AG09309 (cell line): ENCODE measurements around the gene NR2C2AP.

Source experiments
- DNase-seq: peaks from one replicate; pipeline ENCODE4 v3.0.0-alpha.2; 2010; ENCODE audit warnings: low read depth
- H3K4me3 ChIP-seq: 2 replicates; pipeline ENCODE4 v1.5.1; 2011; ENCODE audit warnings: mild to moderate bottlenecking, low read depth, low read length, moderate library complexity; ENCODE audit not compliant: control insufficient read depth
- TF ChIP-seq, protein P1 (sequence below): IDR thresholded peaks from 2 replicates; pipeline ENCODE4 v1.5.1; 2011; ENCODE audit warnings: mild to moderate bottlenecking, low read depth, low read length, inconsistent platforms; ENCODE audit not compliant: insufficient read depth, control insufficient read depth; ENCODE audit errors: missing control alignments

The NR2C2AP gene

DNA sequence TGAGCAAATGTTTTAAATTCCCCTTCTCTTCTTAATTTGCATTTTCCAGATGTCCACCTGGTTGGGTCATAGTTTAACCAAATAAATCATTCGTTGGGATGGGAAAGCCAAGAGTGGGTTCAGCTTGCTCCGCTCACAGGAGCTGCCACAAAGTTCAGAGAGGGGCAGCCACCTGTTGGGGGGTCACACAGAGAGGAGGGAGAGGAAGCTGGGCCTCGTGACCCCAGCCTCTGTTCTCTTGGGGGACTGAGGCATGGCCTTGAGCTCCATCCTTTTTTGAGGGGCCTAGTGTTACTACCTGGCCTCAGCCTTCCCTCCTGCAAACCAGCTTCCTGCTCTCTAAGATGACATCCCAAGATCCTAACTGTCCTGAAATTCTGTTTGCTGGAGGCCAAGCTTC is 35.6 kb downstream of the NR2C2AP start:
- DNase-seq, result no peak
- TF ChIP-seq, protein P1, sequence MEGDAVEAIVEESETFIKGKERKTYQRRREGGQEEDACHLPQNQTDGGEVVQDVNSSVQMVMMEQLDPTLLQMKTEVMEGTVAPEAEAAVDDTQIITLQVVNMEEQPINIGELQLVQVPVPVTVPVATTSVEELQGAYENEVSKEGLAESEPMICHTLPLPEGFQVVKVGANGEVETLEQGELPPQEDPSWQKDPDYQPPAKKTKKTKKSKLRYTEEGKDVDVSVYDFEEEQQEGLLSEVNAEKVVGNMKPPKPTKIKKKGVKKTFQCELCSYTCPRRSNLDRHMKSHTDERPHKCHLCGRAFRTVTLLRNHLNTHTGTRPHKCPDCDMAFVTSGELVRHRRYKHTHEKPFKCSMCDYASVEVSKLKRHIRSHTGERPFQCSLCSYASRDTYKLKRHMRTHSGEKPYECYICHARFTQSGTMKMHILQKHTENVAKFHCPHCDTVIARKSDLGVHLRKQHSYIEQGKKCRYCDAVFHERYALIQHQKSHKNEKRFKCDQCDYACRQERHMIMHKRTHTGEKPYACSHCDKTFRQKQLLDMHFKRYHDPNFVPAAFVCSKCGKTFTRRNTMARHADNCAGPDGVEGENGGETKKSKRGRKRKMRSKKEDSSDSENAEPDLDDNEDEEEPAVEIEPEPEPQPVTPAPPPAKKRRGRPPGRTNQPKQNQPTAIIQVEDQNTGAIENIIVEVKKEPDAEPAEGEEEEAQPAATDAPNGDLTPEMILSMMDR, result no peak
- no peak overlapping the region for H3K4me3 ChIP-seq

DNA sequence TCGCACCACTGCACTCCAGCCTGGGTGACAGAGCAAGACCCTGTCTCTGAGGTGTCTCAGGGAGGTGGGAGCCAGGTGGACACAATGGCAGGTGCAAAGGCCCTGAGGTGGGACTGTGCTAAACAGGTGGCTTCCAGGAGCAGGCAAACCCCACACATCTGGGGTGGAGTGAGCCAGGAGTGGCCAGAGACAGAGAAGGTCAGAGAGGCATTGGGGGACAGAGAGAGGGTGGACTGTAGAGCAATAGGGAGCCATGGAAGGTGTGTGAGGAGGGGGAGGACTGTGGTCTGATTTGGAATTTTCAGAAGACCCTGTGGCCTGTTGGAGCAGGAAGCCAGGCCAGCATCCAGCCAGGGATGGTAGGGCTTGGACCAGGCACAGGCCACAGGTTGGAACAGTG is 37.8 kb downstream of the NR2C2AP start:
- no peak overlapping the region for H3K4me3 ChIP-seq
- TF ChIP-seq, protein P1, result no peak

DNA sequence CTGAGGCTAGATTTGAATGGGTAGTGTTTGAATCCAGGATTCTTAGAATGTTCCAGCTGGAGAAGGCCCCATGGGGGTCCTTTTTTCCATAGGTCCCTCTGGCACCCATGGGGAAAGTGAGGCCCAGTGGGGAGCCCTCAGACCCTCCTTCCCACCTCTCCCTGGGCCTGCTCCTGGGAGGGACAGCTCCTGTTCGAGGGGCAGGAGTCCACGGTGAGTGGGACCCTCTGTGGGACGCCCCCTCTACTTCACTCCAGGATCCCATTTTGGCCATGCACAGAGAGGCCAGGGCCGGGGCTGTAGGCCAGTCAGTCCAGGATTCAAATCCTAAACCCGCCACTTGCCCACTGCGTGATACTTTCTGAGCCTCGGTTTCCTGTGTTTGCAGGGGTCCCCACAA is 40.7 kb downstream of the NR2C2AP start:
- DNase-seq, result no peak
- TF ChIP-seq, protein P1, result no peak
- no peak overlapping the region for H3K4me3 ChIP-seq

More for the DNA sequence above, 37.8 kb downstream of the NR2C2AP start:
- DNase-seq, result no peak

DNA sequence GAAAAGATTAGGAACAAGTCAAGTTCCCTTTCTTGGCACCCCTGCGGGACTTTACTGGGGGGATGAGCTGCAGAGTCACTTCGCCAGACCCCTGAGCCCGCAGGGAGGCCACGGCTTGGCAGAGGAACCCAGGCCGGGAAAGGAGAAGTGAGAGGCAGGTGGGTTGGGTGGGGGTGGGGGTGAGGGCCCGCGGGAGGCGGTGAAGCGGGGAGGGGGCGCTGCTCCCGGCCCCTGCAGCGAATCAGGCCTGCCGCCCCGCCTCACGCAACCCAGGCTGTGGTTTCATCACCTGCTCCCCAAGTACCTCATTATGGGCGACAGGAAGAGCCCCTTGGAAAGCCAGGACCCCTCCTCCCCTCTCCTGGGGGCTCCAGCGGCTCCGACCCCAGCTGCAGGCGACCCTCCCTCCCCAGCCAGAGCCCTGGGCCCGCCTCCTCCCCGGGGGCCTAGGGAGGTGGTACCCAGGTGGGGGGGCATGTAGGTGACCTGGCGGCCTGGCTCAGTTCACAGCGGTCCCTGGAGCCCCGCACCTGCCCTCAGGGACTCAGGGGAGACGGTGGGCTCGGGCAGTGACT is 42.7 kb downstream of the NR2C2AP start:
- DNase-seq, result no peak
- H3K4me3 ChIP-seq, result no peak overlapping the region
- TF ChIP-seq, protein P1, result no peak

DNA sequence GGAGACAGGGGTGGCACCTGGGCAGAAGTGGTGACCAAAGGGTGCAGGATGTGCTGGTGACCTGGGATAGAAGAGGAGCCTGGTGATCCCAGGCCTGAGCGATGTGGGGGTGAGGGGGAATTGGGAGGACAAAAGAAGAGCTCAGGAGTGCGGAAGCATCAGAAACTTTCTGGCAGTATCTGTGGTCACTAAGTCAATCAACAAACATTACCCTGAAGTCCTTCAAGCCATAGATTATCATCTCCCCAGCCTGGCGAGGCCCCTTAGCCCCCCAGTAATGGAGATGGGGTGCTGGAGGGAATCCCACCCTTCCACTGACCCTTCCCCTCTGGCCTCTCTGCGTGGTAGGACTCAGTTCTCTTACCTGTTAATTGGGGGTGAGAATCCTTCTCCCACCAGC is 43.7 kb downstream of the NR2C2AP start:
- TF ChIP-seq, protein P1, result no peak
- H3K4me3 ChIP-seq, result no peak overlapping the region
- DNase-seq, result no peak

DNA sequence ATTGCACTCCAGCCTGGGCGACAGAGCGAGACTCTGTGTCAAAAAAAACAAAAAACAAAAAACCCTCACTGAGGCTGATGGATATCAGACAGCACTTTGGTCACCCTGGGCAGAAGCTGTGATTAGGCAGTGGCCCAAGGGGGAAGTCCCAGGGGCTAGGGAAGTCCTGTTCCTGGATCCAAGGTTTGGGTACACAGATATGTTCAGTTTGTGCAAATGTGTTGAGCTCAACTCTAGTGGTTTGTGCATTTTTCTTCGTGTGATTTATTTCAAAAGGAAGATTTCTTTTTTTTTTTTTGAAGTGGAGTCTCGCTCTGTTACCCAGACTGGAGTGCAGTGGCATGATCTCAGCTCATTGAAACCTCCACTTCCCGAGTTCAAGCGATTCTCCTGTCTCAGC is 45.4 kb downstream of the NR2C2AP start:
- no peak overlapping the region for H3K4me3 ChIP-seq
- no peak for DNase-seq
- TF ChIP-seq, protein P1, result no peak
